Germinal center (tissue), 1 donor: ENCODE results near the gene ALDH1B1.
"Not testable (repeated sequence)": the region's sequence is repeated elsewhere in the genome, so short reads cannot be mapped to it uniquely, and the experiment has no call there.

Experiments
- DNase-seq: peaks from one replicate; pipeline ENCODE4 v3.0.0; 2012; ENCODE audit warnings: mixed read lengths, low spot score

The ALDH1B1 gene

DNA sequence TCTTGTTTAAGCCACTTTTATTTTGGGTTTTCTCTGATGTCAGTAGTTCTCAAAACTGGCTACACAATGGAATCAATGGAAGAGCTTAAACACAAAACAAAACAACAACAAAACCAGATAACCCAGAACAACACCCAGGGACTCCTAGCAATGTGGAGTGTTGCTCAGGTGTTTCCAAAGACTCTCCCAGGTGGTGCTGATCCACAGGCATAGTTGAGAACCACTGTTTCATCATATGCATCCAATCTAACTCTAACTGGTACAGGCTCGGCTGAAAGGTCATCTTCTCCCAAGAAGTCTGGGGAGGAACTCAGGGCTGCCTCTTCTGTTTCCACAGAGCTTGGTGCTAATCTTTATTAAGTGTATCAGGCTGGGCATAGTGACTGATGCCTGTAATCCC, 5.4 kb upstream of the ALDH1B1 start:
- DNase-seq, result no peak

- DNase-seq, result no peak
Measured at GRCh38 chr9:38387751-38388150, 4.8 kb upstream of the ALDH1B1 start.

DNA sequence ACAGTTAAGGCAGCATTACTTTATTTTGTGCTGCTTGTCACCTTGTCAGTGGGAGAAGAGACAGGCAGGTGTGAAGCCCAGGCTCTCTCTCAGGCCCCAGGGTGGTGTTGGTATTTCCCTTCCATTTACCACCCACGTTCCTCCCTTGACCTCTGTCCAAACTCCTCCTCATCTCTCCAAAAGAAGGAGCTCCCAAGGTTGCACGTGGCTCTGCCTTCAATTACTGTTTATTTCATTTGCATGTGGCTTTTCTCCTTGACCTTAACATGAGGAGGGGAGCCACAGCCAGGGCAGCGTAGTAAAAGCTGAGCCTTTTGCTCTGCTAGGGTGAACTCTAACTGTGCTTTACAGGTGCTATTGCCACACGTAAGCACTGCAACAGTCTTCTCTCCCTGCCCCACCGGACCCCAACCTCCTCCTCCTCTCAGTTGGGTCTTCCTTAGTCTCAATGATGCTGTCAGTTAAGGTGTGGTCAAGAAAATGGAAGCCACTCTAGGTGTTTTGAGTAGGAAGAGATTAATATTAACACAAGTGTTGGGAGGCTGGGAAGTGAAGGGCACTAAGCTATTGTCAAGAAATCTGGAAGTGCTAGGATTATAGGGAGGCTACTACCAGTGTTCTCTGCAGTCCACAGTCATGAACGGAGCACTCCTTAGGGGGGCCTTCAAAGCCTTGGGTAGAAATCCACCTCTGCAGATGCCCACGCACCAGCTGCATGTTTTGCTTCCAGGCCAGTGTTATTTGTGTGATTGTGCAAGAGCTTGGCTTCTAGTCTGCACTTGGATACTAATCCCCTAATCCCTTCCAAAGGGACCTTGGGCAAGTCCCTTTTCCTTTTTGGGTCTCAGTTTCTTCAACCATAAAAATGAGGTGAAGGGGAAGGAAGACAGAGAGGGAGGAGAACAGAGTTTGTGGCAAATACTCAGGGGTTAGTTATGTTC, 3.9 kb upstream of the ALDH1B1 start:
- no peak for DNase-seq

DNA sequence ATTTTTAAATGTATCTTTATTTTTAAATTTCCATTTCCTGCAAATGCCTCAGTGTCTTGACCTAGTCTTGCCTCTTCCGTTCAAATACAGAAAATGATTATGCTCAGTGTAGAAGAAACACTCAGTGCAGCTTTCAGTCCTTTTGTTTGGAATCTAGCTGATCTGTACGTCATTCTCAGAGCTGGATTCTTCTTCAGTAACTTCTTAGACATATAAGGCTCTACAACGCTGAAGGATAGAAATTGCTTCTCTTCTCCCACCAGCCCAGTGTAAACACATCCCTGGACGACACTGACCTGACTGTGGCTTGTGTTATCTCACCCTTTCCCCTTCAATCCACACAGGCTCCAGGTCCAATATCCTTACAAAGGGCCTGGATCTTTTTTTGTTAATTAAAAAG, 3.2 kb upstream of the ALDH1B1 start:
- no peak for DNase-seq

DNA sequence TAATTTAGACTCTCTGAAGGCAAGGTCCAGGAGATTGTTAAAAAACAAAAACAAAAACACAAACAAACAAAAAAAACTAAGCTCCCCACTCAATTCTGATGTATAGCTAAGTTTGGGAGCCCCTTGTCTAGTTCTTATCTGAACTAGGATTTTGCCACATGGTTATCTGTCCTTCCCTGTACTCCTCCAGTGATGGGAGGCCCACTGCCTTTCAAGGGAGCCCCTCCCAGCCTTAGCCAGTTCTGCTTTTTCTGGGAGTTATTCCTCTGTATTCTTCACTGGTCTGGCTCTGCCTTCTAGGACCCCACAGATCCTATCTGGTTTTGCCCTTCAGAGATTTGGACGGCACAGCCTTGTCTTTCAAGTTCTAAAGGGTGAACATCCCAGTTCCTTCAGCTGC, 2.1 kb upstream of the ALDH1B1 start:
- no peak for DNase-seq

DNA sequence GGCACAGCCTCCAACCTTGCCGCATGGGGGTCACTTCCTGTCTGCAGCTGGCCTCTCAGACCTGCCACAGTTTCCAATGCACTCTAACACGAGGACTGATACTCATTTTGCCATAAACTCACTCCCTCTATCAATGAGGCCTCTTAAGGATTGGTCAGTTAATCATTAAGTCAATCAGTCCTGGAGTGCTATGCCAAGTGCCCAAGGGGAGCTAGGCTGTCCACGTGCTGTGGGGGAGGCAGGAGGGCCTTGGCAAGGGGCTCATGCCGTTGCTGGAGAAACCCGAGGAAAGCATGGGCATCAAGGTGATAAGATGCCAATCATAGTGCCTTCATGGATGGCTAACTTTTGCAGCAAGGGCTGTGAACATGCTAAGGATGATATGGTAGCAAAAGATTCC, 1.7 kb upstream of the ALDH1B1 start:
- no peak for DNase-seq

- DNase-seq, result no peak
Measured at GRCh38 chr9:38391278-38392118, 1.0 kb upstream of the ALDH1B1 start.

- DNase-seq, result peak; percentile 15
Measured at GRCh38 chr9:38393128-38393796, 760 bp downstream of the ALDH1B1 start.

GRCh38 chr9:38394416-38394815, 1.9 kb downstream of the ALDH1B1 start:
- no peak for DNase-seq

GRCh38 chr9:38395653-38396370, 3.3 kb downstream of the ALDH1B1 start:
- no peak for DNase-seq

DNA sequence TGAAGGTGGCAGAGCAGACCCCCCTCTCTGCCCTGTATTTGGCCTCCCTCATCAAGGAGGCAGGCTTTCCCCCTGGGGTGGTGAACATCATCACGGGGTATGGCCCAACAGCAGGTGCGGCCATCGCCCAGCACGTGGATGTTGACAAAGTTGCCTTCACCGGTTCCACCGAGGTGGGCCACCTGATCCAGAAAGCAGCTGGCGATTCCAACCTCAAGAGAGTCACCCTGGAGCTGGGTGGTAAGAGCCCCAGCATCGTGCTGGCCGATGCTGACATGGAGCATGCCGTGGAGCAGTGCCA, 3.8 kb downstream of the ALDH1B1 start:
- no peak for DNase-seq

- DNase-seq, result not testable (repeated sequence)
Measured at GRCh38 chr9:38399191-38399590, 6.7 kb downstream of the ALDH1B1 start.

- DNase-seq, result no peak
Measured at GRCh38 chr9:38401994-38402393, 9.5 kb downstream of the ALDH1B1 start.

- DNase-seq, result no peak
Measured at GRCh38 chr9:38404314-38404713, 11.8 kb downstream of the ALDH1B1 start.

- no peak for DNase-seq
Measured at GRCh38 chr9:38405785-38406184, 13.3 kb downstream of the ALDH1B1 start.

GRCh38 chr9:38406476-38407186, 14.1 kb downstream of the ALDH1B1 start:
- no peak for DNase-seq

GRCh38 chr9:38408719-38409118, 16.2 kb downstream of the ALDH1B1 start:
- DNase-seq, result no peak

GRCh38 chr9:38412751-38413150, 20.2 kb downstream of the ALDH1B1 start:
- DNase-seq, result no peak

GRCh38 chr9:38413283-38413682, 20.8 kb downstream of the ALDH1B1 start:
- DNase-seq, result no peak

GRCh38 chr9:38414040-38414723, 21.7 kb downstream of the ALDH1B1 start:
- no peak for DNase-seq

DNA sequence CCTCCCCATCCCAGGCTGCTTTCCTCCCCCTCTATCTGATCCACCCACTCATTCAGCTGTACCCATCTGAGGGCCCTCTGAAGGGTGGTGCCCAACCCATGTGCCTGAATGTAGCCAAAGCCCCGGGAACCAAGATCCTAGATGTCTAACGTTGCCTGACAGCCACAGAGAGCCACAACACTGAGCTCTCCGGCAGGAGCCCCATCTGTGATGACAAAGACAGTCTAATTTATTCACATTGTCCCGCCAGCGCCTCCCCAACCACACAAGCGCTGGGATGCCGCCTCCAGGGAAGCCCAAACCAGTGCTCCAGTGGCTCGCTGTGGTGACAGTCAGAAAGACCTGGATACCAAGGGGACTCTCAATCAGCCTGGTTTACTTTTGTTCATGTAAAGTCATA, 23.4 kb downstream of the ALDH1B1 start:
- no peak for DNase-seq
